ENCODE measurements around the gene CBLC.
A peak's percentile ranks its signal among the peaks of the same experiment; 100 is the strongest.

Gene CBLC

GRCh38 chr19:44745341-44745831 is 32.3 kb upstream of the CBLC start (continued):
- TF ChIP-seq ZNF394 (tag by site-specific recombination; IDR thresholded peaks at IDR 0.05; ENCODE audit: borderline replicate concordance), result no peak
- no peak; the same call in 1 of the 2 replicates for TF ChIP-seq PRDM4 (tag by site-specific recombination; IDR thresholded peaks at IDR 0.05)
- no peak for TF ChIP-seq RBAK (tag by site-specific recombination; IDR thresholded peaks at IDR 0.05)
- peak; percentile 52; the same call in 1 of the 2 replicates for TF ChIP-seq ZNF76 (tag by site-specific recombination; IDR thresholded peaks at IDR 0.05; ENCODE audit: borderline replicate concordance, low read depth)
- TF ChIP-seq OSR2 (tag by site-specific recombination; IDR thresholded peaks at IDR 0.05), result no peak
- TF ChIP-seq ELK4 (IDR thresholded peaks at IDR 0.05; ENCODE audit: borderline replicate concordance, low read depth, low read length), result no peak
- TF ChIP-seq ZNF214 (tag by site-specific recombination; IDR thresholded peaks at IDR 0.05; ENCODE audit: borderline replicate concordance), result no peak
- TF ChIP-seq ZNF10 (tag by site-specific recombination; IDR thresholded peaks at IDR 0.05), result no peak
- no peak for TF ChIP-seq FEZF1 (tag by site-specific recombination; IDR thresholded peaks at IDR 0.05)
- no peak for TF ChIP-seq ZNF645 (tag by site-specific recombination; IDR thresholded peaks at IDR 0.05)
- no peak for TF ChIP-seq ZNF670 (tag by site-specific recombination; IDR thresholded peaks at IDR 0.05; ENCODE audit: low read depth)
- TF ChIP-seq PATZ1 (tag by site-specific recombination; IDR thresholded peaks at IDR 0.05), result peak; percentile 27; the same call in 1 of the 2 replicates
- no peak for TF ChIP-seq ZNF837 (tag by site-specific recombination; IDR thresholded peaks at IDR 0.05)
- TF ChIP-seq HOXA7 (CRISPR knock-in tag; IDR thresholded peaks at IDR 0.05; ENCODE audit: borderline replicate concordance), result no peak
- TF ChIP-seq ZNF416 (tag by site-specific recombination; IDR thresholded peaks at IDR 0.05), result no peak
- TF ChIP-seq KLF9 (tag by site-specific recombination; IDR thresholded peaks at IDR 0.05; ENCODE audit: low read depth), result peak; percentile 42
- no peak for TF ChIP-seq MYNN (tag by site-specific recombination; IDR thresholded peaks at IDR 0.05; ENCODE audit: borderline replicate concordance)
- no peak for TF ChIP-seq ZNF513 (tag by site-specific recombination; IDR thresholded peaks at IDR 0.05)
- TF ChIP-seq ZNF112 (tag by site-specific recombination; IDR thresholded peaks at IDR 0.05), result no peak
- TF ChIP-seq ZNF248 (tag by site-specific recombination; IDR thresholded peaks at IDR 0.05), result no peak
- TF ChIP-seq ZNF624 (tag by site-specific recombination; IDR thresholded peaks at IDR 0.05), result no peak
- 0 out of 2 replicates have a peak, but pooled peaks have one; percentile 36 for TF ChIP-seq KLF8 (tag by site-specific recombination; IDR thresholded peaks at IDR 0.05)
- no peak for TF ChIP-seq ZNF23 (tag by site-specific recombination; IDR thresholded peaks at IDR 0.05; ENCODE audit: borderline replicate concordance)
- peak; percentile 37; the same call in 1 of the 2 replicates for TF ChIP-seq SP7 (tag by site-specific recombination; IDR thresholded peaks at IDR 0.05)
- no peak for TF ChIP-seq REST (tag by site-specific recombination; IDR thresholded peaks at IDR 0.05)
- no peak for TF ChIP-seq ZNF146 (tag by site-specific recombination; IDR thresholded peaks at IDR 0.05)
